Panc1 (cell line): ENCODE results near the gene NPDC1. TPM values are rescaled to one million over a fixed set of nuclear protein-coding genes. Genes with fewer than 3 reads are reported as not detected.

Experiments
- ATAC-seq: fragments of 200-7000 bp; cut with Tn5 transposase; 2 replicates; pipeline ENCODE4 v1.9.1; 2020; ENCODE audit warnings: mild to moderate bottlenecking, moderate library complexity
- BruUV-seq: library from RNA; stranded (reverse); fragments of 400-500 nt; replicated peaks from 2 replicates; lab custom pipeline; 2021; lab: Mats Ljungman, UMichigan
- CTCF ChIA-PET: fragments of 300-600 bp; sonication (Branson Sonifier 250); formaldehyde crosslinking; loops from one replicate; lab custom pipeline; 2022; ENCODE audit warnings: antibody characterized with exemption; lab: Charles Lee
- POLR2A ChIA-PET: fragments of 300-600 bp; sonication (Branson Sonifier 250); formaldehyde crosslinking; loops from one replicate; lab custom pipeline; 2022; ENCODE audit warnings: antibody characterized with exemption; lab: Charles Lee
- DNase-seq: peaks from one replicate; pipeline ENCODE4 v3.0.0-alpha.2; 2010; ENCODE audit warnings: low read depth, low spot score
- H3K27ac ChIP-seq: 2 replicates; pipeline ENCODE4 v1.5.1; 2011; ENCODE audit warnings: mild to moderate bottlenecking, low read length, inconsistent platforms
- H3K27me3 ChIP-seq: fragments of 200-500 bp; sonication (Bioruptor generic); 2 replicates; pipeline ENCODE4 v1.6.0; 2014; ENCODE audit warnings: low read length, inconsistent platforms; ENCODE audit not compliant: control insufficient read depth, insufficient read depth
- H3K36me3 ChIP-seq: fragments of 200-500 bp; sonication (Bioruptor generic); 2 replicates; pipeline ENCODE4 v1.5.1; 2014; ENCODE audit warnings: inconsistent platforms, mild to moderate bottlenecking, low read length, moderate library complexity; ENCODE audit not compliant: control insufficient read depth, insufficient read depth
- H3K4me1 ChIP-seq: 2 replicates; pipeline ENCODE4 v1.5.1; 2011; ENCODE audit warnings: inconsistent platforms, mild to moderate bottlenecking, low read length, moderate library complexity; ENCODE audit not compliant: control insufficient read depth, insufficient read depth
- H3K4me3 ChIP-seq, 2 experiments: 2 replicates each; pipeline ENCODE4 v1.5.1; 2011 to 2012; ENCODE audit warnings: low read depth in 2 of 2, low read length in 2 of 2, mild to moderate bottlenecking in 2 of 2, inconsistent platforms in 1 of 2, moderate library complexity in 1 of 2
- H3K9me3 ChIP-seq: fragments of 200-500 bp; sonication (Bioruptor generic); 2 replicates; pipeline ENCODE4 v1.5.1; 2014; ENCODE audit warnings: low read depth, mild to moderate bottlenecking, inconsistent platforms, low read length, moderate library complexity; ENCODE audit not compliant: control insufficient read depth, insufficient read depth
- CTCF ChIP-seq: fragments of 450-650 bp; IDR thresholded peaks from 2 replicates; pipeline ENCODE4 v1.5.1; 2017; ENCODE audit warnings: mild to moderate bottlenecking
- POLR2AphosphoS5 ChIP-seq: IDR thresholded peaks from 2 replicates; pipeline ENCODE4 v1.6.1; 2012; ENCODE audit warnings: mild to moderate bottlenecking, low read depth, low read length, moderate library complexity
- REST ChIP-seq, 2 experiments: IDR thresholded peaks; 2 replicates each; pipeline ENCODE4 v1.6.1; 2011 to 2012; ENCODE audit warnings: low read depth in 2 of 2, control low read depth in 1 of 2, low read length in 1 of 2, mild to moderate bottlenecking in 1 of 2, moderate library complexity in 1 of 2; ENCODE audit not compliant: insufficient read depth in 1 of 2
- SIN3A ChIP-seq: IDR thresholded peaks from 2 replicates; pipeline ENCODE4 v1.6.1; 2012; ENCODE audit warnings: low read depth, mild to moderate bottlenecking, low read length, moderate library complexity, borderline replicate concordance; ENCODE audit not compliant: insufficient read depth
- TCF7L2 ChIP-seq: IDR thresholded peaks from 2 replicates; pipeline ENCODE4 v1.6.1; 2011; ENCODE audit warnings: mild to moderate bottlenecking, low read depth, low read length, inconsistent platforms
- in situ Hi-C: cut with HindIII; loops from 2 replicates; pipeline ENCODE4 v1.10.0; 2016; ENCODE audit warnings: low sequenced_read_pairs, low pct_unique_long_range_greater_than_20kb
- intact Hi-C: fragments of 100-400 bp; cut with micrococcal nuclease; formaldehyde crosslinking; loops from one replicate; pipeline ENCODE4 v1.10.0; 2022; ENCODE audit not compliant: unreplicated experiment
- total RNA-seq: library from RNA; stranded (reverse); gene quantifications from one replicate; pipeline ENCODE4 v1.2.1, GENCODE V29; 2021; ENCODE audit not compliant: unreplicated experiment

Gene NPDC1
- total RNA-seq, 1 experiment from 2014 or later, result 43.5 TPM

GRCh38 chr9:137007816-137008270 lies 38.1 kb downstream of the NPDC1 start:
- in situ Hi-C loops (no loop called here), intact Hi-C loops (no loop called here)
- Histone ChIP-seq H3K27ac (no peak overlapping the region), H3K4me1 (no peaks in the 10 kb centered on the region), H3K9me3 (no peaks in the 10 kb centered on the region), H3K4me3 (no peak overlapping the region), H3K36me3 (no peaks in the 10 kb centered on the region), H3K27me3 (no peaks in the 10 kb centered on the region)
- ATAC-seq (peak; percentile 35; the same call in 1 of the 2 replicates), DNase-seq (no peak)
- POLR2A ChIA-PET, result no interaction called here
- no TSS peak for BruUV-seq
- CTCF ChIA-PET, result no interaction called here
- no peak for TF ChIP-seq SIN3A
- TF ChIP-seq TCF7L2, result no peak
- no peak for TF ChIP-seq REST (IDR thresholded peaks at IDR 0.05; ENCODE audit: insufficient read depth in 1 of 2, low read depth in 2 of 2, low read length in 1 of 2)
- no peak for TF ChIP-seq POLR2AphosphoS5
- TF ChIP-seq CTCF, result no peak

- Histone ChIP-seq H3K4me3 (no peak overlapping the region), H3K27ac (no peak overlapping the region), H3K9me3 (no peaks in the 10 kb centered on the region), H3K27me3 (no peaks in the 10 kb centered on the region), H3K4me1 (no peaks in the 10 kb centered on the region), H3K36me3 (no peaks in the 10 kb centered on the region)
- no TSS peak for BruUV-seq
- DNase-seq (no peak), ATAC-seq (peak; percentile 63)
- intact Hi-C loops, result no loop called here
- ChIA-PET CTCF (interaction anchor here (0.6 kb wide), 1 partner anchor 47 kb away, joined by 7 read pairs; no protein-coding TSS in a partner anchor), POLR2A (no interaction called here)
- in situ Hi-C loops, result no loop called here
- TF ChIP-seq POLR2AphosphoS5 (no peak), REST (IDR thresholded peaks at IDR 0.05; ENCODE audit: insufficient read depth in 1 of 2, low read depth in 2 of 2, low read length in 1 of 2) (no peak), SIN3A (no peak), TCF7L2 (no peak), CTCF (no peak)
These were observed 38.7 kb downstream of the NPDC1 start for GRCh38 chr9:137007108-137007815.
